Sigmoid colon (tissue), 4 donors: ENCODE data around the gene MPST.

Source experiments
- CTCF ChIP-seq, 4 experiments: fragments of 450-650 bp in 3 of 4; fragments of 200-600 bp in 1 of 4; IDR thresholded peaks; one replicate each; pipeline ENCODE4 v1.5.1; 2016 to 2019; ENCODE audit warnings: antibody characterized with exemption in 4 of 4, mild to moderate bottlenecking in 3 of 4, moderate library complexity in 2 of 4
- POLR2AphosphoS5 ChIP-seq, 4 donors: sonication (generic); formaldehyde crosslinking; IDR thresholded peaks; one replicate each; pipeline ENCODE4 v1.6.1; 2017; ENCODE audit warnings: antibody characterized with exemption in 4 of 4

- TF ChIP-seq POLR2AphosphoS5 (IDR thresholded peaks at IDR 0.05) (no peak), CTCF (IDR thresholded peaks at IDR 0.05) (no peak)
Observed at GRCh38 chr22:37022483-37023337, 3.2 kb downstream of the MPST start.
